Prostate gland (tissue), 2 donors: Measurements from ENCODE around the gene TSPAN18. TPM values are rescaled to one million over a fixed set of nuclear protein-coding genes. Genes with fewer than 3 reads are reported as not detected.

Source experiments
- DNase-seq: peaks from one replicate; pipeline ENCODE4 v3.0.0-alpha.2; 2019; ENCODE audit warnings: low spot score
- H3K27ac ChIP-seq, 2 donors: fragments of 200-600 bp; sonication (generic); 2 replicates each; pipeline ENCODE4 v1.5.1; 2017 to 2019
- H3K27me3 ChIP-seq: fragments of 200-600 bp; sonication (generic); replicated peaks from 2 replicates; pipeline ENCODE4 v1.5.1; 2019; ENCODE audit not compliant: insufficient read depth
- H3K36me3 ChIP-seq, 2 donors: fragments of 200-600 bp; sonication (generic); 1 replicate in 1 of 2; 2 replicates in 1 of 2; pipeline versions ENCODE4 v1.5.1 to v1.8.1; 2017 to 2019
- H3K4me1 ChIP-seq: fragments of 200-600 bp; sonication (generic); replicated peaks from 2 replicates; pipeline ENCODE4 v1.5.1; 2019
- H3K4me3 ChIP-seq, 2 donors: fragments of 200-600 bp; sonication (generic); 2 replicates each; pipeline ENCODE4 v1.5.1; 2017 to 2019
- H3K9me3 ChIP-seq: fragments of 200-600 bp; sonication (generic); 2 replicates; pipeline ENCODE4 v1.5.1; 2017
- POLR2A ChIP-seq: fragments of 450-650 bp; IDR thresholded peaks from one replicate; pipeline ENCODE4 v1.6.1; 2016; ENCODE audit warnings: antibody characterized with exemption, mild to moderate bottlenecking
- POLR2AphosphoS5 ChIP-seq: sonication (generic); formaldehyde crosslinking; IDR thresholded peaks from one replicate; pipeline ENCODE4 v1.6.1; 2017; ENCODE audit warnings: antibody characterized with exemption
- WGBS: methylation state at CpG from one replicate; pipeline ENCODE4 v1.1.5; 2018; 5-methylcytosine and 5-hydroxymethylcytosine counted together
- intact Hi-C: fragments of 100-400 bp; cut with DNase I; formaldehyde crosslinking; loops from one replicate; pipeline ENCODE4 v1.14.2; 2022
- total RNA-seq, 2 donors: library from RNA; depleted of rRNA; stranded (reverse); fragments of >200 nt; gene quantifications; one replicate each; pipeline ENCODE4 v1.1.0, GENCODE V29; 2016
- TF ChIP-seq, protein P1 (sequence below), 4 experiments: fragments of 200-600 bp in 2 of 4; fragments of 450-650 bp in 2 of 4; sonication (generic) in 2 of 4; IDR thresholded peaks; 1 replicate in 3 of 4; 2 replicates in 1 of 4; pipeline ENCODE4 v1.5.1; 2016 to 2019; ENCODE audit warnings: antibody characterized with exemption in 4 of 4, mild to moderate bottlenecking in 2 of 4, moderate library complexity in 2 of 4

The TSPAN18 gene
- total RNA-seq, 2 donors from 2014 or later = 4.1 to 6.6 TPM

DNA sequence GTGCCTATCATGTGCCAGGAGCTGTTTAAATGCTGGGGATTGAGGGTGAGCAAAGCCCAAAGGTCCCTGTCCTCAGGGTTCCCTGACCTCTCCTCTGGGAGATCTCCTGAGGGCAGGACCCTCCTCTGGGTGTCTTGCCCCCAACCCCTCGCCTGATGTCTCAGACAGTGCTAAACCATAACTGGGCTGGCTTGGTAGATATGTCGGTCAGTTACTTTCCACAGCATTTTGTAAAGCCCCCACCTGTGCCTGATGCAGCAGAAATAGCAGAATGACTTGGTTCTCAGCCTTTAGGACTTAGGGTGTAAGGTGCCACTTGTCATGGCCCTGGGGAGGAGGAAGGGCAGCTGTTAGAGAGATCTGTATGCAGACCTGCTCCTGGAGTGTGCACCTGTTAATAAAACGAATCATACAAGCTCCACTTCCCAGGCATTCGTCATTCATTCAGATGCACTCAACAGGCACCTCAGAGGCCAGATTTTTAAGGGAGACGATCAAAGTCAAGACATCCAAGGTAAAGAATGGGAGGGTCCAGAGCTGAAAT is 135.9 kb downstream of the TSPAN18 start:
- Histone ChIP-seq H3K27me3 (no peaks in the 10 kb centered on the region), H3K4me3 (no peak overlapping the region), H3K27ac (peak overlapping the region; percentile 50 to 62), H3K4me1 (no peaks in the 10 kb centered on the region), H3K36me3 (no peaks in the 10 kb centered on the region), H3K9me3 (no peaks in the 10 kb centered on the region)
- TF ChIP-seq, protein P1, sequence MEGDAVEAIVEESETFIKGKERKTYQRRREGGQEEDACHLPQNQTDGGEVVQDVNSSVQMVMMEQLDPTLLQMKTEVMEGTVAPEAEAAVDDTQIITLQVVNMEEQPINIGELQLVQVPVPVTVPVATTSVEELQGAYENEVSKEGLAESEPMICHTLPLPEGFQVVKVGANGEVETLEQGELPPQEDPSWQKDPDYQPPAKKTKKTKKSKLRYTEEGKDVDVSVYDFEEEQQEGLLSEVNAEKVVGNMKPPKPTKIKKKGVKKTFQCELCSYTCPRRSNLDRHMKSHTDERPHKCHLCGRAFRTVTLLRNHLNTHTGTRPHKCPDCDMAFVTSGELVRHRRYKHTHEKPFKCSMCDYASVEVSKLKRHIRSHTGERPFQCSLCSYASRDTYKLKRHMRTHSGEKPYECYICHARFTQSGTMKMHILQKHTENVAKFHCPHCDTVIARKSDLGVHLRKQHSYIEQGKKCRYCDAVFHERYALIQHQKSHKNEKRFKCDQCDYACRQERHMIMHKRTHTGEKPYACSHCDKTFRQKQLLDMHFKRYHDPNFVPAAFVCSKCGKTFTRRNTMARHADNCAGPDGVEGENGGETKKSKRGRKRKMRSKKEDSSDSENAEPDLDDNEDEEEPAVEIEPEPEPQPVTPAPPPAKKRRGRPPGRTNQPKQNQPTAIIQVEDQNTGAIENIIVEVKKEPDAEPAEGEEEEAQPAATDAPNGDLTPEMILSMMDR (IDR thresholded peaks at IDR 0.05) = no peak
- TF ChIP-seq POLR2A (no peak), POLR2AphosphoS5 (no peak)
- no peak for DNase-seq
- intact Hi-C loops = no loop called here
- WGBS = 82% methylated on average over 5 of the region's 5 CpGs

DNA sequence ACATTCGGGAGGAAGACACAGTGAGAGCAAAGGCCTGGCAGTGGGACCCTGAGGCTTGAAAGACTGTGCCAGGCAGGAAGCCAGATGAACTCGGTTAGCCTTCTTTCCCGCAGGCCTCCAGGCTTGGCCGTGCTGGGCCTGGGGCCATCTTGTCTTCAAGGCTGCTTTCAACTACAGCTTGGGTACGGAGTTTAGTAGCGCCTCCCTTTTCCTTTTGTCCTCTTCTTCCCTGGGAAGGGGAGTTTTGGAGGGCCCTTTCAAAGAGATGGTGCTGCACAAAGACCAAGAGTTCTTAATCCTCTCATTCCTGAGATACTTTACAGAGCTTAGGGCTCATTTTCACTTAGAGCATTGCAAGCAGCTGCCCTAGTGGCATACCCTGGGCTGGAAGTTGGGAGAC is 136.5 kb downstream of the TSPAN18 start:
- no peak for TF ChIP-seq POLR2AphosphoS5
- TF ChIP-seq, protein P1 (IDR thresholded peaks at IDR 0.05) = no peak
- no peak for TF ChIP-seq POLR2A
- intact Hi-C loops = no loop called here
- Histone ChIP-seq H3K9me3 (no peaks in the 10 kb centered on the region), H3K4me1 (no peaks in the 10 kb centered on the region), H3K4me3 (no peak overlapping the region), H3K36me3 (no peaks in the 10 kb centered on the region), H3K27ac (peak overlapping the region; percentile 50 to 62), H3K27me3 (no peaks in the 10 kb centered on the region)
- no peak for DNase-seq
- 83% methylated on average over 6 of the region's 6 CpGs for WGBS

DNA sequence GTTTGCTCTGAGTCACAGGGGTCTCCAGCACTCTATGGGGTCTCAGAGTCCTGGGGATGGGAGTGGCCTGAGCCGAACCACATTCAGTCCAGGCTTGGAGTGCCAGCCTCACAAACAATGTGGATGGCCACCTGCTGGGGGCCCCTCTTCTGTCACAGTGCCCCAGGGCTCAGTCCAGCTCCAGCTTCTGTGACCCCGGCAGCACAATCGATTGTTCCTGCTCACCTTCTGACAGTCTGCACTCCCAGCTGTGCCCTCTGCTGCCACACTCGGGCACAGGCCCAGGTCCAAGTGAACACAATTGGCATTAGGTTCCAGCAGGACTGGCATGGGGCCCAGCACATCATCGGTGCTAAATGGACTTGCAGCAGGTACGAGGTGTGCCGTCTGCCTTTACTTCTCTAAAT is 139.1 kb downstream of the TSPAN18 start:
- H3K36me3 ChIP-seq = no peaks in the 10 kb centered on the region
- intact Hi-C loops = no loop called here
- H3K27me3 ChIP-seq = no peaks in the 10 kb centered on the region
- TF ChIP-seq, protein P1 (IDR thresholded peaks at IDR 0.05) = no peak
- TF ChIP-seq POLR2AphosphoS5 = peak; percentile 25
- peak; percentile 62 for DNase-seq
- 38% methylated on average over 7 of the region's 7 CpGs for WGBS
- H3K27ac ChIP-seq = no peak overlapping the region
- H3K4me3 ChIP-seq = no peak overlapping the region
- H3K9me3 ChIP-seq = no peaks in the 10 kb centered on the region
- H3K4me1 ChIP-seq = no peaks in the 10 kb centered on the region

DNA sequence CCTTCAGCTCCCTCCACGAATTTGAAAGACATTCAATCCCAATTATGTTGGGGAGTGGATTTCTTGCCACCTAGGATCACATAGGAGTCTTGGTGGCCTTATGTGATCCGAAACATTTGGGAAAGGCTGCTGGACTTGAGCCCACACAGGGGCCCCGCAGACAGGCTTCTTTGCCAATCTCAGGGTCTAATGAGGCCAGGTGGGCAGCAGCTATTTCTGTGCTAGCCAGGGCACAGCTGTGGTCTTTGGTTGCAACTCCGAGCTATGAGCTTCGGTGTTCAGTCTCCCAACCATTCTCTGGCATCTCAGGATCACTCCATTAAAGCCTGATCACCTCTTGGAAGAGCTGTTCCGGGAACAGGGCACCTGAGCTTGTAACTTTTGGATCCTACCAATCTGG is 139.5 kb downstream of the TSPAN18 start:
- 44% methylated on average over 6 of the region's 6 CpGs for WGBS

DNA sequence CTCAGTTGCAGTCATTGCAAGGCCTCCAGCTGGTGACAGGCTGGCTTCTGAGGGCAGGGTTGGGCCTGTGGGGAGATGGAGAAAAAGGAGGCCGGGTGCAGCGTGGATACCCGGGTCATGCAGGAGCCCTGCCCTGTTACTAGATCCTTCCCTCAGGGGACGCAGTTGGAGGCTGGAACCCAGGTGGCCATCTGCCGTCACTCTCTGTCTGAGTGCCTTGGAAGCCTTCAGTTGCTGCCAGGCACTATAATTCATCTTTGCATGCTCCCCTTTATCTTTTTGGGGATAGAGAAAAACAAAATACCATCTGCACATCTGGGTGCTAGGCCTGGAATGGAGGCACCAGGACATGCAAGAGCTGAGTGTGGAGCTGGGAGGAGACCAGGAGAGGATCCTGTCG is 141.3 kb downstream of the TSPAN18 start:
- Histone ChIP-seq H3K4me1 (no peaks in the 10 kb centered on the region), H3K4me3 (no peak overlapping the region), H3K9me3 (no peaks in the 10 kb centered on the region), H3K27ac (peak overlapping the region in 1 of 2 donors; percentile 33), H3K36me3 (no peaks in the 10 kb centered on the region), H3K27me3 (no peaks in the 10 kb centered on the region)
- no peak for DNase-seq
- 72% methylated on average over 6 of the region's 6 CpGs for WGBS
- TF ChIP-seq POLR2AphosphoS5 = no peak
- intact Hi-C loops = loop anchor here (2.0 kb wide), 1 partner anchor 33 kb away; no protein-coding TSS in a partner anchor

More for the DNA sequence above, 139.5 kb downstream of the TSPAN18 start:
- TF ChIP-seq POLR2A (no peak), POLR2AphosphoS5 (no peak)
- TF ChIP-seq, protein P1 (IDR thresholded peaks at IDR 0.05) = no peak
- no peak for DNase-seq
- intact Hi-C loops = no loop called here
- no peaks in the 10 kb centered on the region for H3K4me1 ChIP-seq
- H3K4me3 ChIP-seq = no peak overlapping the region
- H3K36me3 ChIP-seq = no peaks in the 10 kb centered on the region
- H3K27me3 ChIP-seq = no peaks in the 10 kb centered on the region
- no peaks in the 10 kb centered on the region for H3K9me3 ChIP-seq
- no peak overlapping the region for H3K27ac ChIP-seq
